Superior temporal gyrus (tissue), 1 donor: Measurements from ENCODE around the gene ST7L.
"Not testable (repeated sequence)": the region's sequence is repeated elsewhere in the genome, so short reads cannot be mapped to it uniquely, and the experiment has no call there.

Experiments
- DNase-seq: peaks from one replicate; pipeline ENCODE4 v3.0.0-alpha.2; 2016; ENCODE audit errors: extremely low spot score

ST7L gene, protein sequence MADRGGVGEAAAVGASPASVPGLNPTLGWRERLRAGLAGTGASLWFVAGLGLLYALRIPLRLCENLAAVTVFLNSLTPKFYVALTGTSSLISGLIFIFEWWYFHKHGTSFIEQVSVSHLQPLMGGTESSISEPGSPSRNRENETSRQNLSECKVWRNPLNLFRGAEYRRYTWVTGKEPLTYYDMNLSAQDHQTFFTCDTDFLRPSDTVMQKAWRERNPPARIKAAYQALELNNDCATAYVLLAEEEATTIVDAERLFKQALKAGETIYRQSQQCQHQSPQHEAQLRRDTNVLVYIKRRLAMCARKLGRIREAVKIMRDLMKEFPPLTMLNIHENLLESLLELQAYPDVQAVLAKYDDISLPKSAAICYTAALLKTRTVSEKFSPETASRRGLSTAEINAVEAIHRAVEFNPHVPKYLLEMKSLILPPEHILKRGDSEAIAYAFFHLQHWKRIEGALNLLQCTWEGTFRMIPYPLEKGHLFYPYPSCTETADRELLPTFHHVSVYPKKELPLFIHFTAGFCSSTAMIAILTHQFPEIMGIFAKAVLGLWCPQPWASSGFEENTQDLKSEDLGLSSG

DNA sequence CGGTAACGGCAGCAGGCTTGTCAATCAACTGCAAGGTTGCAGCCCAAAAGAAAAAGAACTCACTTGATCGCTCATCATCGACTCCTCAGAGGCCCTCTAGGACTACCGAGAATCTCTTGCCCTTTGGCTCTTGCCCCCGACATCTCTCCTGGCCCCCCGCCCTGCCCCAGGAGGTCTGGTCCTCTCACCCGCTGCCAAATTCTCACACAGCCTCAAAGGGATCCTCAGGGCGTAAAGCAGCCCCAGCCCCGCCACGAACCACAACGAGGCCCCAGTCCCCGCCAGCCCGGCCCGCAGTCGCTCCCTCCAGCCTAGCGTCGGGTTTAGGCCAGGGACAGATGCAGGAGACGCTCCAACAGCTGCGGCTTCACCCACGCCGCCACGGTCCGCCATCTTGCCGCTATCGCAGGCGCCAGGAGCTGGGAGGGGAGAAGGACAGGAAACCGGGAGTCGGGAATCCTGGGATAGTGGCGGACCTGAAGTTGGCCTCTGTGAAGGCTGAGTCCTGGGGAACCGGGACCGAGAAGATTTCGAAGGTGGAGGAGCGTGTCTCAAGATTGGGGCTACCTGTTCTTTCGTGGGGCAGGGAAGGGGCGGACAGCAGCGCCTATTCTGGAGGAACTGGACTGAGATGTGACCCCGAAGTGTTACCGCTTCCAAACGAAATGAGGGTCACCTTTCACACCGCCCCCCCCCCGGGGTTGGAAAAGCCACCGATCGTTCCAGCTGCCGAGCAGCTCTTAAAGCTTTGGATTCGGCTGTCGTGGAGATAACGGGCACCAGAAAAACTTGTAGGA, at the start of gene ST7L:
Gene ST7L, minus strand, starts transcription at position 421 of the 797 bp plus-strand sequence. Its CDS starts 28 bp downstream, at position 393.
- DNase-seq = peak; percentile 91

DNA sequence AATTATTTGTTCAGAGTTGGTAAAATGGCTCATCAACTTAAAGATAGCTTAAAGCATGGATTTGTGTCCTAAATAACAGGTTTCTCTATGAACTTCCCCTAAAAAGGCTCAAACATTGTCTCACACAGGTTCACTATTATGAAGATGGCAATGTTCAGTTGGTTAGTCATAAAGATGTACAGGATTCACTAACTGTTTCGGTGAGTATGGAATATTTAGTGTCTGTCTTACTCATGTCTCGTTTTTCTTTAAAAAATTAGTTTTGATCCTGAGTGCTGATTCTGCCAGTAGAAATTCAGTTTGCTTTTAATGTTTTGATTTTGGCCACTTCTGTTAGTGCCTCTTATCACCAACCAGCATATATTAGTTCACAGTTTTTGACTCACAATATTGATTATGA, 48.0 kb upstream of the ST7L start:
- DNase-seq = no peak

DNA sequence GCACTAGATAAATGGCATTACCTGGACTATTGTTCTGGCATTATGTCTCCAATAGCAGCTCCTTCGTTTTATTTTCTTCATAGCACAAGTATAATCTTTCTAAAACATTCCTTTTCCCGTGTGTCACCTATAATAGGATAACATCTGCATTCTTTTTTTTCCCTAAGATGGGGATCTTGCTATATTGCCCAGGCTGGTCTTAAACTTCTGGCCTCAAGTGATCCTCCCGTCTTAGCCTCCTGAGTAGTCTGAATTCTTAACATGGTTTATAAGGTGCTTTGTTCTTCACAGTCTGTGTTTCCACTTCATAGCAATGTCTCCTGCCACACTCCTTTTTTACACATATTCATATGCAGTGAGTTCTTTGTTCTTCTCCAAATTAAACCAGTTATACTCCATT, 46.9 kb upstream of the ST7L start:
- DNase-seq = no peak

DNA sequence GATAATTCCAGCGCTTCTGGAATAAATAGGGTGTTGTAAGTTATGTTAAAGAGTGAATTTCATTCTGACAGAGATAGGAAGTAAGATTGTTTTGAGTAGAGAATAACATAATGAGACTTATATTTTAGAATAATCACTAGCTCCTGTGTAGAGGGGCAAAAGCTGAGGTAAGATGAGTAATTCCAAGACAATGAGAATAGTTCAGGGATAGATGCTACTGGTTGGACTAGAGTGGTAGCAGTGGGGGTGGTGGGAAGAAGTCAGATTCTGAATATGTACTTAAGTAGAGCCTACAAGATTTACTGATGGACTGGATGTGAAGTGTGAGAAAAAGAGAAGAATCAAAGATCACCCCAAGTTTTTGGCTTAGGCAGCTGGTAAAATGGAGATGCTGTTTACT, 32.3 kb upstream of the ST7L start:
- no peak for DNase-seq

DNA sequence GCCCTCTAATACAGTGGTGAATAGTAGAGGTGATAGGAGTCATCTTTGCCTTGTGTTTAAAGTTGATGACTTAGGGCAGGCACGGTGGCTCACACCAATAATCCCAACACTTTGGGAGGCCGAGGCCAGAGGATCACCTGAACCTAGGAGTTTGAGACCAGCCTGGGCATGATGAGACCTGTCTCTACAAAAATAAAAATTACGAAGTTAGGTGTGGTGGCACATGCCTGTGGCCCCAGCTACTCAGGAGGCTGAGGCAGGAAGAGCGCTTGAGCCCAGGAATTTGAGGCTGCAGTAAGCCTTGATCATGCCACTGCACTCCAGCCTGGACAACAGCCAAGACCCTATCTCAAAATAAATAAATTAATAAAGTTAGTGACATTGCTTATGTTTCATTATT, 27.3 kb upstream of the ST7L start:
- no peak for DNase-seq

DNA sequence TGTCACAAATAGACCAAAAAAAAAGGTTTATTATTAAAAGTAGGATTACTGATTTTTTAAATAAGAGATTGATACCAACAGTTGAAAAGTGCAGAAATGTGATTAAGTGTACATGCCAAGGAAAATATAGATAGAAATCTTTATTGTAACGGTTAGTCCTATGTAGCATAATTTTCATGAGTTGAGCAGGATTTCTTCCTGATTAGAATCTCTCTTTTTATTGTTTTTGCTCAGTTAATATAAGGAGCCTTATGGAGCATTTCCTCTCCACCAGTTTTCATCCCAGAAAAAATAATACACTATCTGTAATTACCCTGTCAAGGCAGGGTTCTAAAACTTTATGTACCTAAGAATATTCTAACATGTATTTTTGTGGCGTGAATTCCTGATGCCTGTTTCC, 24.1 kb upstream of the ST7L start:
- no peak for DNase-seq

DNA sequence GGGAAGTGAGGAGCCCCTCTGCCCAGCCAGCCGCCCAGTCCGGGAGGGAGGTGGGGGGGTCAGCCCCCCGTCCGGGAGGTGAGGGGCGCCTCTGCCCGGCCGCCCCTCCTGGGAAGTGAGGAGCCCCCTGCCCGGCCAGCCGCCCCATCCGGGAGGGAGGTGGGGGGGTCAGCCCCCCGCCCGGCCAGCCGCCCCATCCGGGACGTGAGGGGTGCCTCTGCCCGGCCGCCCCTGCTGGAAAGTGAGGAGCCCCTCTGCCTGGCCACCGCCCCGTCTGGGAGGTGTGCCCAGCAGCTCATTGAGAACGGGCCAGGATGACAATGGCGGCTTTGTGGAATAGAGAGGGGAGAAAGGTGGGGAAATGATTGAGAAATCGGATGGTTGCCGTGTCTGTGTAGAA, 21.5 kb upstream of the ST7L start:
- not testable (repeated sequence) for DNase-seq

DNA sequence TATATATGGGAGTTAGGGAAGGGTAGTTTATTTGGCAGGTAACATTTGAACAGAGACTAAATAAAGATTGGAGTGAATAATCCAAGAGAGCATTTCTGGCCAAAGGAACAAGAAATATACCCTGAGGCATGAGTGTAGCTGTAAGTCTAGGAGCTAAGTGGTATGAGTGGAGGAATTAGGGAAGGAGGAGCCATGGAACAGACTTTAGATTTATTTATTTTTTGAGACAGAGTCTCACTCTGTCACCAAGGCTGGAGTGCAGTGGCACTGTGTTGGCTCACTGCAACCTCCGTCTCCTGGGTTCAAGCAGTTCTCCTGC, 19.1 kb upstream of the ST7L start:
- DNase-seq = no peak

DNA sequence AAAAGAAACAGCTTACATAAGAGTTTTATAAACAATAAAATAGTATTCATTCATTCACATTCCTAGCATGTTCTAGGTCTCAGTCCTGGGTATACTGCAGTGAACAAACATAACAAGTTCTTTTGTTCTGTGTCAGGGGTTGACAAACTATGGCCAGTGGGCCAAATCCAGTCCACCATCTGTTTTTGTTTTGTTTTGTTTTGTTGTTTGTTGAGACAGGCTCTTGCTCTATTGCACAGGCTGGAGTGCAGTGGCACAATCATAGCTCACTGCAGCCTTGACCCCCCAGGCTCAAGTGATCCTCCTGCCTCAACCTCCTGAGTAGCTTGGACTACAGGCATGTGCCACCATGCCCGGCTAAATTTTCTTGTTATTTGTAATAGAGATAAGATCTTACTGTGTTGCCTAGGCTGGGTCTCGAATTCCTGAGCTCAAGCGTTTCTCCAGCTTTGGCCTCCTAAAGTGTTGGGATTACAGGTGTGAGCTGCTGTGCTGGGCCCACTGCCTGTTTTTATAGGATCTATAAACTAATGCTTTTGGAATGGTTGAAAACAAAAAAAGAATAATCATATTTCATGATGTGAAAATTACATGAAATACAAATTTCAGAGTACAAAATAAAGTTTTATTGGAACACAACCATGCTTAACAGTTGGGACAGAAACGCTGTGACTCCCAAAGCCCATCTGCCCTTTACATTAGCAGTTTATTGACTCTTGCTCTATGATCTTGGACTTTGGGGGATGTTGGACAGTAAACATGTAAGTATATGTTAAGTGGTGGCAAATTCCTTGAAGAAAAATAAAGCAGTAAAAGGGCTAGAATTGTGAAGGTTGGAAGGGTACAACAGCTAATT, 18.5 kb upstream of the ST7L start:
- peak; percentile 84 for DNase-seq

DNA sequence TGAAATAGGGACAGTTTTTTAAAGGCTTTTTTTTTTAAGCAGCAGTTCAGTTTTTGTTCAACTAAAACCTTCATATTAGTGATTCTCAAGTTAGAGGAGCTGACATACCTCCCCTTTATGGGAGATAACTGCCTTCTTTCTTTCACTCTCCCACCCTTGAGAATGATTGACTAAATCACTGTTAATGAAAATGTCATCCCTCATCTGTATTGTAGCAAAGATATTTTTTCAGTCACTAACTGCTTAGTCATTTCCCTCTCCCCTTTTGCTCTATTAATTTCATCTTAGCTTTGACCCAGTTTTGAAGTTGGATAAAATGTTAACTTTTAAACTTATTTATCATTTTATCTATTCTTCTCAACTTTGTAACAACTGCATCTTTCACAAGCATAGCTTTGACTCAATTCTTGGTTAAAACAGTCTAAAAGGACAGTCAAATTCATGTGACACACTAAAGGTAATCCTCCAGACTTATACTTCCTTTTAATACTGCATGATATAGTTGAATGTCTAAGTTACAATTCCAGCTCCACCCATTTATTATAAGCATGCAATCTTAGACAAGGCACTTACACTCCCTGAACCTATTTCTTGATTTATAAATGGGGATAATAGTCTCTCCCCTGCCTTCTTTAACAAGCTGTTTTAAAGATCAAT, 17.8 kb upstream of the ST7L start:
- no peak for DNase-seq

DNA sequence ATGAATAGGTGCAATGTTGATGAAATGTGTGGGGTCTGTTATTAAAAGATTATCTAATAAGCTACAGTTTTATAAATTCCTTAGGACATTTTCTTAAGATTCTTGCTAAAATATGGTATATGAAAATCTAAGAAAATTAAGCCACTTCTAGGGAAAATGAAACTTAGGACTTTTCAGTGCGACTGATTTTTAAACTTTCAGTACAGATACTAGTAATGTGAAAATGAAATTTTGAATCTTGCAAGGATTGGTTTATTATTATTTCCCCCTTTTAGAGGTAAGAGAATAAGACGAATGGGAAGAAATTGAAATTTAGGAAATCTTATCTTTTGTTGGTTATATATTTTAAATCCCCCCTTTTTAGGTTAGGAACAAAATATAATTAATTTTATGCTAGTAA, 17.1 kb upstream of the ST7L start:
- DNase-seq = no peak

DNA sequence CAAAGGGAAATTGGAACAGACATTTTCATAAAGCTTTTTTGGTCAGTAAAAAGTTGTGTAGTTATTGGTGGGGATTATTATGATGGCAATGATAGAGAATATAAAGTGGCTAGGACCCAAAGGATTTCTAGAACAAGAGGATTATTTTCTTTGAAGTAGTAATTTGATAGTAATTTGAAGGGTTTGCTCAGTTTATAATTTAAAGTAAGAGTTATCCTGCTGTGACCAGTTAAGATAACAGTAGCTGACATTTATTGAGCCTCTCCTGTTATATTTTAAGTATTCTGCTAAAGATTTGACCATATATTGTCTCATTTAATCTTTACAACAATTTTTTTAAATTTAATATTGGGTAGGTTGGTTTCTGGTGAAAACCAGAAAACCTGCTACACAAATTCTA, 15.4 kb upstream of the ST7L start:
- DNase-seq = no peak

DNA sequence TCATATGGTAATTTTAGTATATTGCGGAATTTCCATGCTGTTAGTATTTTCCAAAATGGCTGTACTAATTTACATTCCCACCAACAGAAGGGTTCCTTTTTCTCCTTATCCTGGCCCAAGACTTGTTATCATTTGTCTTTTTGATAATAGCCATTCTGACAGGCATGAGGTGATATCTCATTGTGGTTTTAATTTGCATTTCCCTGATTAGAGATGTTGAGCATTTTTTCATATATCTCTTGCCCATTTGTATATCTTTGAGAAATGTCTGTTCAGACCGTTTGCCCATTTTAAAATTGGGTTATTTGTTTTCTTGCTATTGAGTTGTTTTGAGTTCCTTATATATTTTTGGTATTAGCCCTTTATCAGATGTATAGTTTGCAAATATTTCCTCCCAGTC, 14.7 kb upstream of the ST7L start:
- DNase-seq = no peak

DNA sequence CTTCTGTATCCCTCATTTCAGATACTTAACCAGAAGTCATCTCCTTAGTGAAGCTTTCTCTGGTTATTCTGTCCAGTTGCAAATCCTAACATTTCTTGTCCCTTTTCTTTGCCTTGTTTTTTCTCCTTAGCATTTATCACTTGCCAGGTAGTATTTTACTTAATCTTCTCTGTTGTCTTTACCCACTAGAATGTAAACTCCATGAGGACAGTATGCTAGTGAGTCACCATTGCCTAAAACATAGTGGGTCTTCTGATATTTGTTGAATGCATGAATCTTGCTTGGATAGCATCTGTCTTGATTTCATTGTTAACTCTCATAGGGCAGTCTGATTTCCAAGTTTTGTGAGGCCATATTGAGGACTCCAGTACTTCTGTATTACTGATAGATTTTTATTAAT, 10.3 kb upstream of the ST7L start:
- no peak for DNase-seq

DNA sequence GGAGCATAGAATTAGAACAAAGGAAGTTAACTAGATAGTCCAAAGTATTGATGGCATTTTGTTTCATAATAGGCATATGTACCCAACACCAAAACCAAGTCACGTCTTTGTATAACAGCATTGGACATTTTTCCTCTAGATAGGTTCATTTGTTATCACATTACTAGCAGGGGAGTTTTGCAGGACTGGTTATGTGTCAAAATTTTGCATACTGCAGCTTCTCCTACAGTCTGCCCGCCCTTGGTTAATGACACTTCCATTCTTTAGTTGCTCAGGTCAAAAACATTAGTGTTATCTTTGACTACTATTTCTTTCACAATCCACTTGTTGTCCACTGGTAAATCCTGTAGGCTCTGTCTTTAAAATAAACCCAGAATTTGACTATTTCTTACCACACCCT, 9.6 kb upstream of the ST7L start:
- no peak for DNase-seq

DNA sequence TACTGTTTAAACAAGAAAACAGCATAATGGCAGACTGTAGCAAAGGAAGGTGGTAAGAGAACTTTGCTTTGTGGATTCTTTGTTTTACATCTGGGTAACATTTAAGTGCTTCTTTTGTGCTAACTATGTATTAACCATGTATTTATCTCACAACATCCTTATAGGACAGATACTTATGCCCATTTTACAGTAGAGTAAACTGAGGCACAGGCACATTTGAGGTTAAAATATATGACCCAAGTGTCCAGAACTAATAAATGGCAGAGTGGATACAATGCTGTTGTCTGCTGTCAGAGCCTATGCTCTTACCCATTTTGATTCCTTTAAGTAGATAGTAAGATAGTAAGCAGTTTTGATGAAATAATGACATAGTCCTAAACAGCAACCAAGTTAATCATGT, 7.9 kb upstream of the ST7L start:
- DNase-seq = no peak

DNA sequence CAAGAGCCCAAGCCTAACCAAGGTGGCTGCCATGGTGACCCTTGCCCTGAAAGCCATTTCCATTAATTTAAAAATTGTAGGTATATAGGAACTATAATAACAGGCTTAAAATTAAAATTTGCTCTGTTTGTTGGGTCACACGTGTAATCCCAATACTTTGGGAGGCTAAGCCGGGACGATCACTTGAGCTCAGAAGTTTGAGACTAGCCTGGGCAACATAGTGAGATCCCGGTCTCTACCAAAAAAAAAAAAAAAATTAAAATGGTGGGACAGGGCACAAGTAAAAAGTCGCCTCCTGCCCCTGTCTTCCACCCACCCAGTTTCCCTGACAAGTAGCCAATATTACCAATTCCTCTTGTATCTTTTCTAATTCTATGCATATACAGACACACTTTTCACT, 7.3 kb upstream of the ST7L start:
- DNase-seq = no peak

DNA sequence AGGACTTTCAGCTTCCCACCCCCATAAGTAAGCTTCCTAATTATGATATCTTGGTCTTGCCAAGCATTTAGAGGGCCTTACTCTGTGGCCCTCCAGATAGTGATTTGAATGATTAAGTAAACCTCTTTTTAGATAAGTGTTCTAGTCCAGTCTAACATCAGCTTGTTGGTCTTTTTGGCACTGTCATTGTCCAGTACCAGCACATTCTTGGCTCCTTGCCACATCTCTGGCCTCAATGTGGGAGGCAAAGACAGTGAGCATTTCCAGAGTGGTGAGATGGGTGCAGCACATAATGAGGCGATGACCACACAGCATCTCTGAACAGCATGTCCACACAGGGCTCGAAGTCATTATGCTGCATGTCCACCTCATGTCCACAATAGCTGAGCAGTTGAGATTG, 6.8 kb upstream of the ST7L start:
- DNase-seq = peak; percentile 48

DNA sequence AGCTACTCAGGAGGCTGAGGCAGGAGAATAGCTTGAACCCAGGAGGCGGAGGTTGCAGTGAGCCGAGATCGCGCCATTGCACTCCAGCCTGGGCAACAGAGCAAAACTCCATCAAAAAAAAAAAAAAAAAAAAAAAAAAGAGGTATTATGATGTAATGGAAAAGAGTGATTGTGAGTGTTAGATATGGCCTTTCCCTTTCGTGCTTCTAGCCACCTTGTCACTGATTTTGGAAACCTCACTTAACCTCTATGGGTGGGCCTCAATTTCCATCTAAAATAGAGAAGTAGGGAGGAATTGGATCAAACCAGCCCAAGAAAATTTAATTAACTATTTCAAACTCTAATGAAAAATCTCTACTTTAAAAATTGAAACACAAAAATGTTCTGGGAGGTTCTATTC, 5.6 kb upstream of the ST7L start:
- not testable (repeated sequence) for DNase-seq

DNA sequence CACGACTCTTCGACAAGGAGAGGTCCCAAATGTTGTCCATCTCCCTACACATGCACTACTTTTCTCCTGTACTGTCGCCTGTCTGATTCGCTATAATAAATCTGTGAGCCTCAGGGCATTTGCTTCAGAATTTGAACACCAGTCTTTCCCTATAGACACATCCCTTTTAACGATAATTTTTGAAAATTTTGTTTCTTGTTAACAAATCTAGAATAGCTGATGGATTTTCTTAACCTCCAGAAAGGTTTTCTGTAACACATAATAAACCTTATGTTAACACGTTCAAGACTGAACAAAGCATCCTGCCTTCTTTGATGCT, 1.4 kb upstream of the ST7L start:
- no peak for DNase-seq

DNA sequence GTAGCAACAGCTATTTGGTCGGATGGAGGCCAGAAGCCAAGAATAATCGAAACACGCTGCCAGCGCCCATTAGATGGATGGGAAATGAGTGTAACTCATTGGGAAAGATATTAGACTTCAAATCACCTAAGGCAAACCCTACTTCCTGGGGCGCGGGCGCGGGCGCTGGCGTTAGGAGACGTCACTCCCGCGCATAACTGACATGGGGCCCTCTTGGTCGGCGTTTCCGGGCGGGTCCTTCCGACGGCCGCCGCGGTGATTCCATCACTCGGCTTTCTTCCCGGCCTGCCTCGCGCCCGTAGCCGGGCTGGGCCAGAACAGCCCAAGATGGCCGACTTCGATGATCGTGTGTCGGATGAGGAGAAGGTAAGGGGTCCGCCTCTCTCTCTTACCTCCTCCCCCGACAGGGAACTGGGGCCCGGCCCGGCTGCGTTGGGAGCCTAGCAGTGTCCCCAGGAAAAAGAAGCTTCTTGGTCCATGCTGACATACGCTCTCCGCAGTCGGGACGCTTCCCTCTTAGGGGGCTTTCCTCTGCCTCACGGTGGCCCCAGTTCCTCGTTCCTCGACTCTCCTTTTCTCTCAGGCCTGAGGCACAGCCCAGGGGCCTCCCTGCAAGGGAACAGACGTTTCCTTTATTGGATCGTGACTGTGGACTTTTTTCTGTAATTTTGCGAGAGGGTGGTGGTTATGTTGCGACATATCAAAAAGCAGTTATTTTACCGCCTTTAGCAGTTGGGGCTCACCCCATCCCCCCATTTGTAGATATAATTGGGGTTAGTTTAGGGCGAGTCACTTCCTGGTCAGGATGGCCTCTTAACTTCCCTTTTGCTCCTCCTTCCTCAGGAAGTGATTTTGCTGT, 806 bp upstream of the ST7L start, which contains the start of gene CAPZA1:
Gene CAPZA1, plus strand, starts transcription at position 315 of the 859 bp plus-strand sequence. Its CDS starts 13 bp downstream, at position 328.
- DNase-seq = peak; percentile 91
